B cell (primary cell): ENCODE data around the gene HOXD4. TPM values are rescaled to one million over a fixed set of nuclear protein-coding genes. Genes with fewer than 3 reads are reported as not detected.

Experiments
- ATAC-seq: fragments of 200-7000 bp; cut with Tn5 transposase; one replicate; pipeline ENCODE4 v1.10.0; 2021; ENCODE audit warnings: low read depth, mild to moderate bottlenecking, moderate number of reproducible peaks, moderate library complexity
- CTCF ChIA-PET: fragments of 350-600 bp; sonication (Branson Sonifier 250); formaldehyde crosslinking; loops from one replicate; lab custom pipeline; 2021; ENCODE audit warnings: antibody characterized with exemption, inconsistent platforms; lab: Charles Lee
- POLR2A ChIA-PET: fragments of 350-600 bp; sonication (Branson Sonifier 250); formaldehyde crosslinking; loops from one replicate; lab custom pipeline; 2021; ENCODE audit warnings: antibody characterized with exemption; lab: Charles Lee
- DNase-seq: peaks from one replicate; pipeline ENCODE4 v3.0.0; 2013
- H2AFZ ChIP-seq: 2 replicates; pipeline ENCODE4 v1.6.1; 2012; ENCODE audit warnings: mild to moderate bottlenecking, low read depth, low read length; ENCODE audit not compliant: insufficient read depth, poor library complexity, severe bottlenecking
- H3K27ac ChIP-seq, 2 donors: 1 replicate in 1 of 2; 2 replicates in 1 of 2; pipeline ENCODE4 v1.5.1; 2012 to 2013; ENCODE audit warnings: low read length in 2 of 2, mild to moderate bottlenecking in 2 of 2, moderate library complexity in 1 of 2
- H3K27me3 ChIP-seq, 4 experiments: fragments of 200-600 bp in 1 of 4; sonication (generic) in 1 of 4; replicated peaks in 1 of 4; 1 replicate in 2 of 4; 2 replicates in 2 of 4; pipeline versions ENCODE4 v1.6.1 to v1.7.0; 2013 to 2016; ENCODE audit warnings: low read length in 3 of 4, mild to moderate bottlenecking in 2 of 4, mixed read lengths in 1 of 4, moderate library complexity in 1 of 4; ENCODE audit not compliant: insufficient read depth in 4 of 4, control insufficient read depth in 3 of 4; ENCODE audit errors: control extremely low read depth in 1 of 4
- H3K36me3 ChIP-seq, 2 experiments: replicated peaks in 1 of 2; 1 replicate in 1 of 2; 2 replicates in 1 of 2; pipeline versions ENCODE4 v1.6.1 to v1.7.1; 2013; ENCODE audit warnings: low read length in 1 of 2; ENCODE audit not compliant: insufficient read depth in 2 of 2, control insufficient read depth in 1 of 2; ENCODE audit errors: control extremely low read depth in 1 of 2, extremely low read depth in 1 of 2
- H3K4me1 ChIP-seq, 2 donors: fragments of 200-600 bp in 1 of 2; sonication (generic) in 1 of 2; 1 replicate in 1 of 2; 2 replicates in 1 of 2; pipeline versions ENCODE4 v1.5.1 to v1.6.1; 2013 to 2017; ENCODE audit warnings: low read length in 2 of 2; ENCODE audit not compliant: control insufficient read depth in 2 of 2, insufficient read depth in 2 of 2
- H3K4me2 ChIP-seq: replicated peaks from 2 replicates; pipeline ENCODE3; 2012; ENCODE audit warnings: mild to moderate bottlenecking, low read depth, low read length; ENCODE audit not compliant: poor library complexity, severe bottlenecking
- H3K4me3 ChIP-seq, 5 experiments: fragments of 200-600 bp in 1 of 5; sonication (generic) in 1 of 5; 1 replicate in 3 of 5; 2 replicates in 2 of 5; pipeline versions ENCODE4 v1.5.1 to v1.7.0; 2011 to 2016; ENCODE audit warnings: low read length in 4 of 5, mild to moderate bottlenecking in 4 of 5, low read depth in 2 of 5, control low read depth in 1 of 5, moderate library complexity in 1 of 5; ENCODE audit not compliant: insufficient read depth in 1 of 5; ENCODE audit errors: control extremely low read depth in 1 of 5, extremely low read depth in 1 of 5
- H3K79me2 ChIP-seq: fragments of 200-600 bp; sonication (generic); one replicate; pipeline ENCODE4 v1.6.0; 2016; ENCODE audit warnings: low read length; ENCODE audit not compliant: control insufficient read depth, insufficient read depth
- H3K9ac ChIP-seq: fragments of 200-600 bp; sonication (generic); 2 replicates; pipeline ENCODE4 v1.6.1; 2017; ENCODE audit warnings: mild to moderate bottlenecking, low read length, moderate library complexity
- H3K9me3 ChIP-seq, 3 donors: one replicate each; pipeline versions ENCODE4 v1.6.1 to v1.7.1; 2013; ENCODE audit warnings: low read length in 2 of 3; ENCODE audit not compliant: control insufficient read depth in 2 of 3, insufficient read depth in 1 of 3; ENCODE audit errors: control extremely low read depth in 1 of 3
- H4K20me1 ChIP-seq: 2 replicates; pipeline ENCODE4 v1.6.0; 2012; ENCODE audit warnings: mild to moderate bottlenecking, low read length; ENCODE audit not compliant: insufficient read depth, control insufficient read depth, poor library complexity, severe bottlenecking
- H3K27ac Mint-ChIP-seq: one replicate; pipeline ENCODE4 v1.8.0; 2021; ENCODE audit warnings: mixed read lengths
- H3K27me3 Mint-ChIP-seq: one replicate; pipeline ENCODE4 v1.8.0; 2021; ENCODE audit warnings: mixed read lengths
- H3K4me1 Mint-ChIP-seq: one replicate; pipeline ENCODE4 v1.8.0; 2021; ENCODE audit warnings: mixed read lengths
- H3K4me3 Mint-ChIP-seq: one replicate; pipeline ENCODE4 v1.8.0; 2021; ENCODE audit warnings: mixed read lengths
- H3K9me3 Mint-ChIP-seq: one replicate; pipeline ENCODE4 v1.8.0; 2022; ENCODE audit warnings: mixed read lengths; ENCODE audit not compliant: insufficient read depth
- CTCF ChIP-seq: fragments of 200-600 bp; IDR thresholded peaks from one replicate; pipeline ENCODE4 v1.8.0; 2022; ENCODE audit warnings: antibody characterized with exemption, mild to moderate bottlenecking
- EZH2 ChIP-seq: IDR thresholded peaks from 2 replicates; pipeline ENCODE4 v1.6.1; 2012; ENCODE audit warnings: borderline replicate concordance, low read depth, mild to moderate bottlenecking, moderate library complexity, low read length; ENCODE audit not compliant: insufficient read depth, poor library complexity, severe bottlenecking
- WGBS: methylation state at CpG from one replicate; pipeline ENCODE4 v1.1.5; 2013; ENCODE audit warnings: missing lambda C conversion rate; ENCODE audit not compliant: insufficient coverage; 5-methylcytosine and 5-hydroxymethylcytosine counted together
- intact Hi-C: fragments of 100-400 bp; cut with micrococcal nuclease; formaldehyde crosslinking; loops from one replicate; pipeline ENCODE4 v1.10.0; 2022
- polyA plus RNA-seq: library from polyadenylated mRNA; depleted of rRNA; stranded (reverse); fragments of >200 nt; gene quantifications from 2 replicates; pipeline ENCODE4 v1.2.3, GENCODE V29; 2012
- total RNA-seq, 2 donors: library from RNA; stranded (reverse); fragments of 120-200 nt in 1 of 2; gene quantifications; 1 replicate in 1 of 2; 2 replicates in 1 of 2; pipeline versions ENCODE4 v1.2.3 to v1.2.4, GENCODE V29; 2013 to 2022

Gene HOXD4
- total and polyA plus RNA-seq, 2 donors (not counting 1 experiment from before 2014, with no cell fraction given), result not detected

- peaks cover 0 to 94% (median 57%) of the 10 kb centered on the region in 4 experiments for H3K27me3 ChIP-seq
- Mint-ChIP-seq H3K27me3 (peaks cover 68% of the 10 kb centered on the region), H3K9me3 (peaks cover 2% of the 10 kb centered on the region), H3K4me3 (no peak overlapping the region), H3K4me1 (peaks cover 9% of the 10 kb centered on the region), H3K27ac (peak overlapping the region; percentile 38)
- TF ChIP-seq EZH2 (no peak), CTCF (no peak)
- ATAC-seq (no peak), DNase-seq (no peak)
- H3K79me2 ChIP-seq, result no peaks in the 10 kb centered on the region
- POLR2A ChIA-PET, result no interaction called here
- intact Hi-C loops, result no loop called here
- H3K27ac ChIP-seq, result no peak overlapping the region
- 15% methylated on average over 10 of the region's 22 CpGs for WGBS
- CTCF ChIA-PET, result interaction anchor here (1.3 kb wide), 1 partner anchor 31 kb away, joined by 3 read pairs; no protein-coding TSS in a partner anchor
- peaks cover 12 to 24% of the 10 kb centered on the region in 2 donors for H3K4me1 ChIP-seq
- peaks cover 0 to 72% (median 0%) of the 10 kb centered on the region in 3 donors for H3K9me3 ChIP-seq
- no peak overlapping the region for H3K4me3 ChIP-seq
- H3K9ac ChIP-seq, result no peak overlapping the region
- H3K4me2 ChIP-seq, result no peak overlapping the region
- no peaks in the 10 kb centered on the region for H3K36me3 ChIP-seq
- H2AFZ ChIP-seq, result no peak overlapping the region
- no peaks in the 10 kb centered on the region for H4K20me1 ChIP-seq
Measured at GRCh38 chr2:176160986-176161824, 9.9 kb downstream of the HOXD4 start.
